Measurements from ENCODE around the gene PGAM5. TPM values are rescaled to one million over a fixed set of nuclear protein-coding genes. Genes with fewer than 3 reads are reported as not detected.

The PGAM5 gene
- total and polyA plus RNA-seq, 10 donors, result 8.2 to 28.8 (median 21.6) TPM

DNA sequence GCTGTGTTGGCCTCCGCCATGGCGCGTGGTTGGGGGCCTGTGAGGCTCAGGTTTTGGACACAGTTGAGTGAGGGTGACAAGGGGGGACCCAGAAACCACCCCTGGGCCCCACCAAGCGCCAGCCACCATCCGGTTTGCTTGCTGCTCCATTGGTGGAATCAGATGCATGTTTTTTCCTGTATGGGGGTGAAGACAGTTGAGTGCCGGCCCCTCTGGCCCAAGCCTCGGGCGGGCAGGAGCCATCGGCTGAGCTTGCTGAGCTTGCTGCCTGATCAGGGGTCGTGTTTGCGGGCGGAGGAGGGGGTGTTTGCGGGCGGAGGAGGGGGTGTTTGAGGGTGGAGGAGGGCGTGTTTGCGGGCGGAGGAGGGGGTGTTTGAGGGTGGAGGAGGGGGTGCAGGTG lies 6.4 kb downstream of the PGAM5 start:
- no peaks in the 10 kb centered on the region for H3K9me3 ChIP-seq
- no peak overlapping the region for H3K27ac ChIP-seq
- intact Hi-C loops (cut with DNase I; ENCODE audit: low total_unique reads), result no loop called here
- H3K4me3 ChIP-seq, result no peak overlapping the region
- H3K36me3 ChIP-seq, result peaks cover 0 to 87% (median 61%) of the 10 kb centered on the region in 6 donors
- H3K4me1 ChIP-seq, result peaks cover 1 to 19% (median 13%) of the 10 kb centered on the region in 6 donors
- 84 to 95% (median 87%) methylated on average over 16 to 17 of the region's 17 CpGs for WGBS, 5 donors
- DNase-seq, result no peak
- no peaks in the 10 kb centered on the region for H3K27me3 ChIP-seq (replicated peaks in 1 of 7)
- TF ChIP-seq POLR2AphosphoS5 (IDR thresholded peaks at IDR 0.05) (no peak), POLR2A (IDR thresholded peaks at IDR 0.05) (no peak)
- TF ChIP-seq, protein P1, sequence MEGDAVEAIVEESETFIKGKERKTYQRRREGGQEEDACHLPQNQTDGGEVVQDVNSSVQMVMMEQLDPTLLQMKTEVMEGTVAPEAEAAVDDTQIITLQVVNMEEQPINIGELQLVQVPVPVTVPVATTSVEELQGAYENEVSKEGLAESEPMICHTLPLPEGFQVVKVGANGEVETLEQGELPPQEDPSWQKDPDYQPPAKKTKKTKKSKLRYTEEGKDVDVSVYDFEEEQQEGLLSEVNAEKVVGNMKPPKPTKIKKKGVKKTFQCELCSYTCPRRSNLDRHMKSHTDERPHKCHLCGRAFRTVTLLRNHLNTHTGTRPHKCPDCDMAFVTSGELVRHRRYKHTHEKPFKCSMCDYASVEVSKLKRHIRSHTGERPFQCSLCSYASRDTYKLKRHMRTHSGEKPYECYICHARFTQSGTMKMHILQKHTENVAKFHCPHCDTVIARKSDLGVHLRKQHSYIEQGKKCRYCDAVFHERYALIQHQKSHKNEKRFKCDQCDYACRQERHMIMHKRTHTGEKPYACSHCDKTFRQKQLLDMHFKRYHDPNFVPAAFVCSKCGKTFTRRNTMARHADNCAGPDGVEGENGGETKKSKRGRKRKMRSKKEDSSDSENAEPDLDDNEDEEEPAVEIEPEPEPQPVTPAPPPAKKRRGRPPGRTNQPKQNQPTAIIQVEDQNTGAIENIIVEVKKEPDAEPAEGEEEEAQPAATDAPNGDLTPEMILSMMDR (IDR thresholded peaks at IDR 0.05 in 8 of 11, conservative IDR thresholded peaks at IDR 0.05 in 3 of 11), result no peak

DNA sequence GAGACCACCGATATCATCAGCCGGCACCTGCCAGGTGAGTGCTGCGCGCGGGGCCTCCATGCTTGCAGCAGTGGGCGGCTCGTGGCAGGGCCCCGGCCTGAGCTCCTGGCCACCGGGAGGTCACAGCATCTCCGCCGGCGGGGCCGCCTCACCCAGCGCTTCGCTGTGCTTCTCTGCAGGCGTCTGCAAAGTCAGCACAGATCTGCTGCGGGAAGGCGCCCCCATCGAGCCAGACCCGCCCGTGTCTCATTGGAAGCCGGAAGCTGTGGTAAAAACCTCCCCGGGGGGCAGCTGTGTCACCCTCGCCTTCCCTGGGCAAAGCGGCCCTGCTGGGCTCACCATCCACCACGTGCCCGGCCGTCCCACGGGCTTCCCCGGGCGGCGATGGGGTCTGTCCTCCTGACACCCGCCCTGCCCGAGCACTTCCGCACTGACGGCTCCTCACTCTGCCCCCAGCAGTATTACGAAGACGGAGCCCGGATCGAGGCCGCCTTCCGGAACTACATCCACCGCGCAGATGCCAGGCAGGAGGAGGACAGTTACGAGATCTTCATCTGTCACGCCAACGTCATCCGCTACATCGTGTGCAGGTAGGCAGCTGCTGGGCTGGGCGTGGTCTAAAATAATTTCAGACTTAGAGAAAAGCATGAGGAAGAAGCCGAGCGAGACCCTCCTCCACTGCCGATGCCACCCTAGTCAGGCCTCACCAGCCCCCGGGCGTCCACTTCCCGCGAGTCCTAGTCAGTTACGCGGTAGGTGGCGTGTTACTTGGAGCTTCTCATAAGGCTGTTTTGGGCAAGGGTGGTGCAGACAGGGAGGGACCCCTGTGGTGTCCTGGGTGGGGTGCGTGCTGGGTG lies 7.1 kb downstream of the PGAM5 start:
- intact Hi-C loops (cut with DNase I; ENCODE audit: low total_unique reads), result no loop called here
- Histone ChIP-seq H3K9me3 (no peaks in the 10 kb centered on the region), H3K4me1 (peaks cover 0 to 12% (median 5%) of the 10 kb centered on the region in 6 donors), H3K27me3 (replicated peaks in 1 of 7) (no peaks in the 10 kb centered on the region), H3K27ac (no peak overlapping the region), H3K4me3 (no peak overlapping the region), H3K36me3 (peaks cover 0 to 94% (median 69%) of the 10 kb centered on the region in 6 donors)
- 92 to 96% (median 94%) methylated on average over 34 to 61 of the region's 61 CpGs for WGBS, 5 donors
- TF ChIP-seq POLR2AphosphoS5 (IDR thresholded peaks at IDR 0.05), result peak in 2 of 3 donors; percentile 25 to 55
- no peak for TF ChIP-seq POLR2A (IDR thresholded peaks at IDR 0.05)
- no peak for DNase-seq

DNA sequence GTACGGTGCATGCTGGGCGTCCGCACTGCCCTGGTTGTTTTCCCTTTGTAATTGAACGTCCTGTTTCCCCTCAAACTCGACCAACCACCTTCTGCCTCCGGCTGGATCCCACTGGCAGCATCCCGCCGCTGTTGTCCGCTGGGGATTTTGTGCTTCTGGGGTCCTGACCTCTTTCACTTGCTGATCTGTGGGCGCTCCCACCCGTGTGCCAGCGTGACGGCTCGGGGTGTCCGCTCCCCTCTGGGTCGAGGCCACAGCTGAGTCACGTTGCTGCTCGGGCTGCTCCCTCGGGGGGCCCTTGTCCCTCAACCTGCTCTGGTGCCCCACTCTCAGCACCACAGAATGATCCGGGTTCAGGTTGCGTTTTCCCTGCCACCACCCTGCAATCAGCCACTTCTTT lies 8.0 kb downstream of the PGAM5 start:
- H3K4me1 ChIP-seq, result peaks cover 0 to 3% (median 0%) of the 10 kb centered on the region in 6 donors
- DNase-seq, result no peak
- no peaks in the 10 kb centered on the region for H3K27me3 ChIP-seq (replicated peaks in 1 of 7)
- H3K4me3 ChIP-seq, result no peak overlapping the region
- 90 to 93% (median 90%) methylated on average over 18 to 21 of the region's 21 CpGs for WGBS, 5 donors
- intact Hi-C loops (cut with DNase I; ENCODE audit: low total_unique reads), result no loop called here
- peaks cover 3 to 100% (median 76%) of the 10 kb centered on the region in 6 donors for H3K36me3 ChIP-seq
- H3K9me3 ChIP-seq, result no peaks in the 10 kb centered on the region
- no peak overlapping the region for H3K27ac ChIP-seq
- TF ChIP-seq POLR2A (IDR thresholded peaks at IDR 0.05) (no peak), POLR2AphosphoS5 (IDR thresholded peaks at IDR 0.05) (peak in 1 of 3 donors; percentile 58)
- TF ChIP-seq, protein P1 (IDR thresholded peaks at IDR 0.05 in 8 of 11, conservative IDR thresholded peaks at IDR 0.05 in 3 of 11), result no peak

DNA sequence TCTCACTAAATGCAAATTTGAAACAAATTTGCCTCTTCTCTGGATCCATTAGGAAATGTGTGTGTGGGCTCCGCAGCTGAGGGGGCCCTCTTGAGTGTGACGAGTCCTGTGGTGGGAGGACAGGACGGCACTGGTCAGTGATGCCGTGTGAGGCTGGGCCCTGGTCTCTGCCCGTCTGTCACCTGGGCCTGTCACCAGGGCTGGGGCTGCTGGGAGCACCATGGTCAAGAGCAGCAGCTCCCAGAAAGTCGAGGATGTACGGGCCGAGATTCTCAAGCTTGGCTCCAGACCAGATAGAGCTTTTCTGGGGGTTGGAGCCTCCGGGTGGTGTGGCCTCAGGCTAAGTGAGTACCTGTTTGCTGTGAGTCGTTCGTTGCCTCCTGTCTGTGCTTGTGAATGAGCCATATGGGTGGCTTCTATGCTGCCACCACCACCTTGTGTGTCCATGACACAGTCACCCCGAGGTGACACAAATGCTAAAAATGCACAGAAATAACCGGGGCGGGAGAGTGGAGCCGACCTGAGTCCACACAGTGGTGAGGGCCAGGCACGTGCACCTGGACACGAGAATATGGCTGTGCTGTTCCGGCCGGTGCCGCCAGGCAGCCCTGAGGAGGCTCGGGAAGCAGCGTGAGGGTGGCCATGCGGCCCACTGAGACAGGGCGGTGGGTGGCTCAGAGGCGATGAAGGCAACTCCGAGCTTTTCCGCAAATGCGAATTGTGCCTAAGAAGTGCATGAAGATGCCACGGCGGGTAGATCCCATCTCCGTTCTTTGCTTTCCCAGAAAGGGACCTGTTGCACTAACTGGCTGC lies 8.7 kb downstream of the PGAM5 start:
- no peaks in the 10 kb centered on the region for H3K9me3 ChIP-seq
- no peak overlapping the region for H3K4me3 ChIP-seq
- no peak for DNase-seq
- intact Hi-C loops (cut with DNase I; ENCODE audit: low total_unique reads), result no loop called here
- peaks cover 3 to 100% (median 82%) of the 10 kb centered on the region in 6 donors for H3K36me3 ChIP-seq
- WGBS, 5 donors, result 92 to 95% (median 94%) methylated on average over 30 to 31 of the region's 31 CpGs
- TF ChIP-seq POLR2A (IDR thresholded peaks at IDR 0.05), result no peak
- TF ChIP-seq, protein P1 (IDR thresholded peaks at IDR 0.05 in 8 of 11, conservative IDR thresholded peaks at IDR 0.05 in 3 of 11), result no peak
- peak in 1 of 3 donors; percentile 65 for TF ChIP-seq POLR2AphosphoS5 (IDR thresholded peaks at IDR 0.05)
- H3K27ac ChIP-seq, result no peak overlapping the region
- no peaks in the 10 kb centered on the region for H3K4me1 ChIP-seq
- no peaks in the 10 kb centered on the region for H3K27me3 ChIP-seq (replicated peaks in 1 of 7)
